SK-N-SH treated with all-trans-retinoic acid at 6 μM for 48 hours (cell line): ENCODE results near the gene WIPF2.

ENCODE experiments used
- ARNTL ChIP-seq: fragments of 450-650 bp; formaldehyde crosslinking; IDR thresholded peaks from 2 replicates; pipeline ENCODE4 v1.5.0; 2020; ENCODE audit warnings: low read depth, mild to moderate bottlenecking, moderate library complexity, borderline replicate concordance
- BACH2 ChIP-seq: fragments of 250-450 bp; sonication (Bioruptor Pico); IDR thresholded peaks from 2 replicates; pipeline ENCODE4 v1.9.0; 2021; ENCODE audit warnings: mild to moderate bottlenecking, borderline replicate concordance
- CREB5 ChIP-seq: fragments of 250-450 bp; sonication (Bioruptor Pico); IDR thresholded peaks from 2 replicates; pipeline ENCODE4 v1.5.1; 2020; ENCODE audit warnings: low read depth, mild to moderate bottlenecking, moderate library complexity
- GLIS3 ChIP-seq: fragments of 250-450 bp; sonication (Bioruptor Pico); IDR thresholded peaks from 2 replicates; pipeline ENCODE4 v1.5.0; 2020; ENCODE audit warnings: mild to moderate bottlenecking, moderate library complexity
- PATZ1 ChIP-seq: fragments of 250-450 bp; sonication (Bioruptor Pico); IDR thresholded peaks from 2 replicates; pipeline ENCODE4 v1.8.0; 2020; ENCODE audit warnings: mild to moderate bottlenecking, moderate library complexity, borderline replicate concordance
- POU6F1 ChIP-seq: fragments of 250-450 bp; sonication (Bioruptor Pico); IDR thresholded peaks from 2 replicates; pipeline ENCODE4 v1.8.0; 2021; ENCODE audit warnings: low read depth, mild to moderate bottlenecking, moderate library complexity, borderline replicate concordance
- PPARA ChIP-seq: fragments of 250-450 bp; sonication (Bioruptor Pico); IDR thresholded peaks from 2 replicates; pipeline ENCODE4 v1.5.0; 2020; ENCODE audit warnings: mild to moderate bottlenecking, borderline replicate concordance
- TOX ChIP-seq: fragments of 250-450 bp; sonication (Bioruptor Pico); IDR thresholded peaks from 2 replicates; pipeline ENCODE4 v1.8.0; 2021; ENCODE audit warnings: mild to moderate bottlenecking, moderate library complexity, borderline replicate concordance
- ZC3H10 ChIP-seq: fragments of 250-450 bp; sonication (Bioruptor Pico); IDR thresholded peaks from 2 replicates; pipeline ENCODE4 v1.5.1; 2021; ENCODE audit warnings: mild to moderate bottlenecking, moderate library complexity
- ZFP3 ChIP-seq: fragments of 250-450 bp; sonication (Bioruptor Pico); IDR thresholded peaks from 2 replicates; pipeline ENCODE4 v1.5.0; 2020; ENCODE audit warnings: mild to moderate bottlenecking, moderate library complexity
- ZFP30 ChIP-seq: fragments of 450-650 bp; formaldehyde crosslinking; IDR thresholded peaks from 2 replicates; pipeline ENCODE4 v1.5.0; 2022; ENCODE audit warnings: mild to moderate bottlenecking, moderate library complexity
- ZNF565 ChIP-seq: fragments of 450-650 bp; formaldehyde crosslinking; conservative IDR thresholded peaks from 2 replicates; pipeline ENCODE4 v1.5.0; 2020; ENCODE audit warnings: low read depth, mild to moderate bottlenecking, moderate library complexity

- TF ChIP-seq CREB5 (CRISPR knock-in tag) (no peak), ZNF565 (CRISPR knock-in tag) (no peak), ZFP30 (no peak), ARNTL (CRISPR knock-in tag) (no peak), GLIS3 (no peak), PPARA (CRISPR knock-in tag) (no peak), POU6F1 (CRISPR knock-in tag) (no peak), ZC3H10 (CRISPR knock-in tag) (no peak), PATZ1 (CRISPR knock-in tag) (no peak), ZFP3 (CRISPR knock-in tag) (no peak), BACH2 (CRISPR knock-in tag) (no peak), TOX (CRISPR knock-in tag) (no peak)
These were observed 94.0 kb downstream of the WIPF2 start for GRCh38 chr17:40312893-40313667.
